SK-N-SH (cell line): ENCODE results near the gene TLX1. TPM values are rescaled to one million over a fixed set of nuclear protein-coding genes. Genes with fewer than 3 reads are reported as not detected.

Experiments used
- CTCF ChIA-PET: fragments of 300-600, 350-600 bp; formaldehyde crosslinking; extraction: SDS; loops from one replicate; lab custom pipeline; 2021; lab: Yijun Ruan, JAX
- POLR2A ChIA-PET: fragments of 350-600 bp; sonication (Branson Sonifier 250); formaldehyde crosslinking; extraction: SDS; loops from one replicate; lab custom pipeline; 2020; ENCODE audit warnings: antibody characterized with exemption, inconsistent platforms; lab: Yijun Ruan, JAX
- DNase-seq: peaks from one replicate; pipeline ENCODE4 v3.0.0; 2012
- H2AFZ ChIP-seq: fragments of 200-600 bp; sonication (generic); 2 replicates; pipeline ENCODE4 v1.8.1; 2016; ENCODE audit warnings: antibody characterized with exemption, mild to moderate bottlenecking, low read depth
- H3F3A ChIP-seq: fragments of 200-600 bp; sonication (generic); replicated peaks from 2 replicates; pipeline ENCODE3; 2016; ENCODE audit warnings: antibody characterized with exemption, mild to moderate bottlenecking; ENCODE audit not compliant: insufficient read depth
- H3K27ac ChIP-seq, 2 experiments: fragments of 200-500 bp in 1 of 2; fragments of 200-600 bp in 1 of 2; sonication (Bioruptor generic) in 1 of 2; sonication (generic), shearing (Covaris generic) in 1 of 2; 2 replicates each; pipeline versions ENCODE4 v1.5.1 to v1.6.1; 2014 to 2016; ENCODE audit warnings: low read depth in 2 of 2, inconsistent platforms in 1 of 2, low read length in 1 of 2, mild to moderate bottlenecking in 1 of 2, mixed read lengths in 1 of 2
- H3K27me3 ChIP-seq: fragments of 200-600 bp; sonication (generic), shearing (Covaris generic); 2 replicates; pipeline ENCODE4 v1.6.1; 2016; ENCODE audit warnings: mixed run types; ENCODE audit not compliant: insufficient read depth
- H3K36me3 ChIP-seq, 2 experiments: fragments of 200-500 bp in 1 of 2; fragments of 200-600 bp in 1 of 2; sonication (Bioruptor generic) in 1 of 2; sonication (generic) in 1 of 2; replicated peaks in 1 of 2; 2 replicates each; pipeline versions ENCODE3 to v1.5.1; 2014 to 2016; ENCODE audit warnings: low read length in 1 of 2, mild to moderate bottlenecking in 1 of 2; ENCODE audit not compliant: insufficient read depth in 2 of 2, control insufficient read depth in 1 of 2
- H3K4me1 ChIP-seq, 2 experiments: fragments of 200-500 bp in 1 of 2; fragments of 200-600 bp in 1 of 2; sonication (Bioruptor generic) in 1 of 2; sonication (generic), shearing (Covaris generic) in 1 of 2; 2 replicates each; pipeline versions ENCODE4 v1.5.1 to v1.6.1; 2014 to 2016; ENCODE audit warnings: low read depth in 1 of 2, low read length in 1 of 2, mixed run types in 1 of 2; ENCODE audit not compliant: insufficient read depth in 2 of 2, control insufficient read depth in 1 of 2
- H3K4me2 ChIP-seq: fragments of 200-600 bp; sonication (generic), shearing (Covaris generic); 2 replicates; pipeline ENCODE4 v1.6.1; 2017; ENCODE audit warnings: mixed run types
- H3K4me3 ChIP-seq, 2 experiments: fragments of 200-500 bp in 1 of 2; fragments of 200-600 bp in 1 of 2; sonication (Bioruptor generic) in 1 of 2; sonication (generic), shearing (Covaris generic) in 1 of 2; 2 replicates each; pipeline versions ENCODE4 v1.5.1 to v1.8.1; 2014 to 2016; ENCODE audit warnings: low read depth in 2 of 2, inconsistent platforms in 1 of 2, low read length in 1 of 2, mild to moderate bottlenecking in 1 of 2, mixed read lengths in 1 of 2, moderate library complexity in 1 of 2
- H3K79me2 ChIP-seq: fragments of 200-600 bp; sonication (generic); 2 replicates; pipeline ENCODE4 v1.8.1; 2017; ENCODE audit warnings: mild to moderate bottlenecking; ENCODE audit not compliant: insufficient read depth
- H3K9ac ChIP-seq: fragments of 200-600 bp; sonication (generic); 2 replicates; pipeline ENCODE4 v1.6.1; 2017; ENCODE audit warnings: mixed run types
- H3K9me2 ChIP-seq: fragments of 200-600 bp; sonication (generic); 2 replicates; pipeline ENCODE4 v1.6.1; 2017; ENCODE audit warnings: mixed run types
- H3K9me3 ChIP-seq: fragments of 200-600 bp; sonication (generic); 2 replicates; pipeline ENCODE4 v1.6.1; 2017; ENCODE audit warnings: mixed run types, mild to moderate bottlenecking, moderate library complexity
- H4K20me1 ChIP-seq: fragments of 200-600 bp; sonication (generic); 2 replicates; pipeline ENCODE4 v1.6.1; 2017; ENCODE audit warnings: mild to moderate bottlenecking, mixed run types; ENCODE audit not compliant: insufficient read depth
- CTCF ChIP-seq: fragments of 200-600 bp; sonication (generic); IDR thresholded peaks from 2 replicates; pipeline ENCODE4 v1.6.1; 2017; ENCODE audit warnings: antibody characterized with exemption, mild to moderate bottlenecking, moderate library complexity
- FOSL2 ChIP-seq: IDR thresholded peaks from 2 replicates; pipeline ENCODE4 v1.4.0; 2012; ENCODE audit warnings: low read depth, mild to moderate bottlenecking, moderate library complexity, borderline replicate concordance
- FOXM1 ChIP-seq: IDR thresholded peaks from 2 replicates; pipeline ENCODE4 v1.4.0; 2012; ENCODE audit warnings: low read depth, mild to moderate bottlenecking
- GABPA ChIP-seq: IDR thresholded peaks from 2 replicates; pipeline ENCODE4 v1.4.0; 2012; ENCODE audit warnings: low read depth, mild to moderate bottlenecking
- MEF2A ChIP-seq: IDR thresholded peaks from 2 replicates; pipeline ENCODE4 v1.4.0; 2012; ENCODE audit warnings: low read depth, borderline replicate concordance
- NRF1 ChIP-seq: IDR thresholded peaks from 2 replicates; pipeline ENCODE4 v1.6.1; 2012; ENCODE audit warnings: low read depth, mild to moderate bottlenecking, low read length
- PBX3 ChIP-seq: IDR thresholded peaks from 2 replicates; pipeline ENCODE4; 2012
- POLR2AphosphoS5 ChIP-seq: IDR thresholded peaks from 2 replicates; pipeline ENCODE4 v1.6.1; 2012; ENCODE audit warnings: low read depth, low read length
- RFX5 ChIP-seq: IDR thresholded peaks from 2 replicates; pipeline ENCODE4 v1.6.1; 2012; ENCODE audit warnings: mild to moderate bottlenecking, improper control_type of control experiment, low read length
- SIN3A ChIP-seq: IDR thresholded peaks from 2 replicates; pipeline ENCODE4 v1.6.1; 2012; ENCODE audit warnings: low read depth, mild to moderate bottlenecking, low read length, moderate library complexity, borderline replicate concordance
- TEAD4 ChIP-seq: IDR thresholded peaks from 2 replicates; pipeline ENCODE4 v1.4.0; 2012; ENCODE audit warnings: mild to moderate bottlenecking, borderline replicate concordance; ENCODE audit not compliant: insufficient read depth
- WGBS: methylation state at CpG from one replicate; pipeline ENCODE4 v1.1.6; 2017; ENCODE audit warnings: low lambda C conversion rate; 5-methylcytosine and 5-hydroxymethylcytosine counted together
- polyA plus RNA-seq, 3 experiments: library from polyadenylated mRNA; depleted of rRNA; stranded (reverse); fragments of >200 nt; gene quantifications; 2 replicates each; pipeline ENCODE4 v1.2.3, GENCODE V29; 2012

TLX1 gene
- polyA plus RNA-seq, 1 of the 3 experiments (the other 2 are of a cell fraction), result not detected

- no peak overlapping the region for H2AFZ ChIP-seq
- H3K4me3 ChIP-seq, result no peak overlapping the region
- H3K4me2 ChIP-seq, result no peak overlapping the region
- H3K4me1 ChIP-seq, result peaks cover 0 to 2% of the 10 kb centered on the region in 2 experiments; a peak in 1 of 4 replicates
- peaks cover 63% of the 10 kb centered on the region for H3K27me3 ChIP-seq
- H3K9ac ChIP-seq, result no peak overlapping the region
- no peaks in the 10 kb centered on the region for H4K20me1 ChIP-seq
- TF ChIP-seq RFX5 (no peak), CTCF (no peak), POLR2AphosphoS5 (no peak), FOSL2 (no peak), SIN3A (no peak), PBX3 (no peak), GABPA (no peak), FOXM1 (no peak), NRF1 (no peak), MEF2A (no peak)
- CTCF ChIA-PET, result interaction anchor here (0.8 to 21.6 kb wide), 6 partner anchors 8 to 78 kb away, joined by 3 to 972 read pairs (median 3); no protein-coding TSS in a partner anchor
- no peaks in the 10 kb centered on the region for H3K9me2 ChIP-seq
- peak; percentile 50 for DNase-seq
- H3K27ac ChIP-seq, result no peak overlapping the region
- no peaks in the 10 kb centered on the region for H3F3A ChIP-seq
- no peaks in the 10 kb centered on the region for H3K36me3 ChIP-seq
- POLR2A ChIA-PET, result no interaction called here
- H3K79me2 ChIP-seq, result no peaks in the 10 kb centered on the region
- 75% methylated on average over 36 of the region's 54 CpGs for WGBS
- no peaks in the 10 kb centered on the region for H3K9me3 ChIP-seq
Measured at GRCh38 chr10:101133489-101134298, 2.6 kb downstream of the TLX1 start.

GRCh38 chr10:101134299-101135127, 3.4 kb downstream of the TLX1 start:
- H3K4me2 ChIP-seq, result no peak overlapping the region
- WGBS, result 67% methylated on average over 38 of the region's 60 CpGs
- CTCF ChIA-PET, result interaction anchor here (0.8 to 21.6 kb wide), 4 partner anchors 7 to 79 kb away, joined by 3 to 972 read pairs (median 33); no protein-coding TSS in a partner anchor

More at GRCh38 chr10:101134299-101135127, 3.4 kb downstream of the TLX1 start:
- Histone ChIP-seq H3K4me1 (peaks cover 0 to 2% of the 10 kb centered on the region in 2 experiments; a peak in 1 of 4 replicates), H3K79me2 (no peaks in the 10 kb centered on the region), H3K9me2 (no peaks in the 10 kb centered on the region), H3K27ac (no peak overlapping the region), H3K36me3 (no peaks in the 10 kb centered on the region), H2AFZ (no peak overlapping the region), H4K20me1 (no peaks in the 10 kb centered on the region), H3F3A (no peaks in the 10 kb centered on the region), H3K9me3 (no peaks in the 10 kb centered on the region), H3K27me3 (peaks cover 58% of the 10 kb centered on the region), H3K9ac (no peak overlapping the region), H3K4me3 (no peak overlapping the region)
- POLR2A ChIA-PET, result no interaction called here
- DNase-seq, result peak; percentile 34
- TF ChIP-seq TEAD4, result no peak
